Cardiac muscle cell (in vitro differentiated cells and primary cell): Measurements from ENCODE around the gene OGFOD3. TPM values are rescaled to one million over a fixed set of nuclear protein-coding genes. Genes with fewer than 3 reads are reported as not detected.
A peak's percentile ranks its signal among the peaks of the same experiment; 100 is the strongest.

ENCODE experiments used
- DNase-seq, 2 donors: peaks; one replicate each; pipeline versions ENCODE4 v3.0.0 to v3.0.0-alpha.2; 2010 to 2017; ENCODE audit warnings: low read depth in 1 of 2, low spot score in 1 of 2
- H3K27ac ChIP-seq: fragments of 200-600 bp; sonication (generic); 2 replicates; pipeline ENCODE4 v1.5.1; 2016
- H3K27me3 ChIP-seq: fragments of 200-600 bp; sonication (generic); 2 replicates; pipeline ENCODE4 v1.6.0; 2016; ENCODE audit warnings: control low read depth
- H3K36me3 ChIP-seq: fragments of 200-600 bp; sonication (generic); 2 replicates; pipeline ENCODE4 v1.5.1; 2016; ENCODE audit warnings: control low read depth
- H3K4me1 ChIP-seq: fragments of 200-600 bp; sonication (generic); 2 replicates; pipeline ENCODE4 v1.8.1; 2017; ENCODE audit warnings: low read depth, mild to moderate bottlenecking, mixed run types
- H3K4me3 ChIP-seq: fragments of 200-600 bp; sonication (generic); 2 replicates; pipeline ENCODE4 v1.5.1; 2016; ENCODE audit warnings: mild to moderate bottlenecking
- H3K9me3 ChIP-seq: fragments of 200-600 bp; sonication (generic); 2 replicates; pipeline ENCODE4 v1.5.1; 2017; ENCODE audit warnings: low read depth, mild to moderate bottlenecking, control low read depth
- CTCF ChIP-seq: IDR thresholded peaks from 2 replicates; pipeline ENCODE4 v1.5.1; 2012; ENCODE audit warnings: low read depth, mild to moderate bottlenecking, low read length
- polyA plus RNA-seq: library from polyadenylated mRNA; unstranded; fragments of >200 nt; fragmentation: Nextera tagmentation; extraction: Ambion mirVana; gene quantifications from 2 replicates; pipeline ENCODE4 v1.2.1, GENCODE V29; 2016
- total RNA-seq: library from RNA; depleted of rRNA; stranded (reverse); fragments of >200 nt; gene quantifications from 2 replicates; pipeline ENCODE4 v1.2.3, GENCODE V29; 2016

Gene OGFOD3
- total RNA-seq = 38.6 and 45.2 TPM in 2 replicates
- polyA plus RNA-seq = 26.1 and 32.5 TPM in 2 replicates

DNA sequence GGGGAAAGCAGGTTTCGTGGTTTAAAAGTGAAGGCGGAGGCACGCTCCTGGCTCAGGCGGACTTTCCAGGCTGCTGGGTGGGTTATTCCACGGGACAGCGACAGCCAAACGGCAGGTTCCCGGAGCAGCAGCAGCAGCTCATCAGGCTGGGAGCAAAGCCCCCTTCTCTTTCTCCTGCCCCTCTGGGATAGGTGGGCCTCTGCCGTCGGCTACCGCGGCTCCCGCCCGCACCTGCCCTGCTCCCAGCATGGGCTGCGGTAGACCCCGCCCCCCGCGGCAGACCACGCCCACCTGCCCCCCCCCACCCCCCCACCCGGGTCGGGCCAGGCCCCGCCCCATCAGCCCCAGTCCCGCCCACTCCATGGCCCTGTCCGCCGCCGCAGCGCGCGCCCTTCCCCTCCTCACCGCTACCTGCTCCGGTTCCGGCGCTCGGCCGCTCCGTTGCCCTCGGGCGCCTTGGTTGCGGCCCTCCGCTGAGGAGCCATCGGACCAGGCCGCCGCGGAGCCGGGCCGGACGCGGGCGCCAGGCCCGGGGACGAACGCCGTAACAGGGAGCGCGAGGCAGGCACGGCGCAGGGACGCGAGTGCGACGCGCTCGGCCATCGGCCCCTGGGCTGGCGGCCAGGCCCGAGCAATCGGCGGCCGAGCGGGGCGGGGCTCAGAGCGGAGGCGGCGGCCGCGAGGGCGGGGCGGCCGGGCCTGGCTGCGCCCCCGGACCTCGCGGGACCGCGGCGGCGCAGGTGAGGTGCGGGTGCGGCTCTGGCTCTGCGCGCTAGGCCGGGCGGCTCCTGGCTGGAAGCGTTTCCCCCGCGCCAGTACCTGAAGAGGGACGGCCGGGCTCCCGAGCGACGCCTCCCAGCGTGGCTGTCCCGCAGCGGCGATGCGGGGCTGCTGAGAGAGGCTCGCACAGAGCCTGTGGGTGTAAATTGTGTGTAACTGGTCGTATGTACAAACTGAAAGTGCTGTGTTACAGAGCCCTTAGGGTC, at the start of gene OGFOD3, which contains the start of gene HEXD:
Gene OGFOD3 (minus strand): TSS at position 586 of the 986 bp plus-strand sequence. CDS start 101 bp downstream, at position 485.
Gene HEXD (plus strand): TSS at position 347 of the 986 bp plus-strand sequence. CDS start 1,453 bp downstream, outside the sequence.
- Histone ChIP-seq H3K27me3 (no peaks in the 10 kb centered on the region), H3K4me1 (peaks cover 4% of the 10 kb centered on the region), H3K4me3 (peak within 1 kb of the TSS; percentile 97), H3K36me3 (no peaks in the 10 kb centered on the region), H3K9me3 (no peaks in the 10 kb centered on the region), H3K27ac (peak within 1 kb of the TSS; percentile 93)
- DNase-seq = peak; percentile 86 to 92
- TF ChIP-seq CTCF = no peak

DNA sequence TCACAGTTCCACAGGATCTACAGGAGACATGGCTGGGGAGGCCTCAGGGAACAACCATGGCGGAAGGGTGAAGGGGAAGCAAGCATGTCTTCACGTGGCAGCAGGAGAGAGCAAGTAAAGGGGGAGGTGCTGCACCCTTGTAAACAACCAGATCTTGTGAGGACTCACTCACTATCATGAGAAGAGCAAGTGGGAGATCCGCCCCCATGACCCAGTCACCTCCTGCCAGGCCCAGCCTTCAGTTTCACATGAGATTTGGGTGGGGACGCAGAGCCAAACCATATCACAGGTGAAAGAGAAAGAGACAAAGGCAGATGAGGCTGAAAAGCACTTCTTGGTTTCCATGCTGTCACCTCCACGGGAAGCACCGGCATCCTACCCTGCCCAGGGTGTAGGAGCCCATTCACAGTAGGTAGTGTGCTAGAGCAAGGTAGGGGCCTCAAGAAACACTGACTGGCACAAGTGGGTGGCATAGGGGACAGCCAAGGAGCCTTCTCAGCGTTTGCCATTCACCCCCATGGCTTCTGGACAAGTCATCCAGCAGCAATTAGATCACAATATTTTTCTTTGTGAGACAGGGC, 46.7 kb upstream of the OGFOD3 start:
- DNase-seq = no peak
- Histone ChIP-seq H3K4me3 (no peak overlapping the region), H3K4me1 (peaks cover 15% of the 10 kb centered on the region), H3K27ac (no peak overlapping the region), H3K9me3 (no peaks in the 10 kb centered on the region), H3K36me3 (peaks cover 63% of the 10 kb centered on the region), H3K27me3 (no peaks in the 10 kb centered on the region)
- no peak for TF ChIP-seq CTCF

GRCh38 chr17:82464567-82464929, 46.2 kb upstream of the OGFOD3 start:
- Histone ChIP-seq H3K4me1 (peaks cover 15% of the 10 kb centered on the region), H3K9me3 (no peaks in the 10 kb centered on the region), H3K27me3 (no peaks in the 10 kb centered on the region), H3K4me3 (no peak overlapping the region), H3K36me3 (peaks cover 63% of the 10 kb centered on the region), H3K27ac (no peak overlapping the region)
- no peak for DNase-seq
- TF ChIP-seq CTCF = no peak

- peaks cover 59% of the 10 kb centered on the region for H3K36me3 ChIP-seq
- H3K27ac ChIP-seq = no peak overlapping the region
- H3K4me3 ChIP-seq = no peak overlapping the region
- DNase-seq = no peak
- peaks cover 15% of the 10 kb centered on the region for H3K4me1 ChIP-seq
- TF ChIP-seq CTCF = no peak
- no peaks in the 10 kb centered on the region for H3K27me3 ChIP-seq
- H3K9me3 ChIP-seq = no peaks in the 10 kb centered on the region
Measured at GRCh38 chr17:82463925-82464566, 45.7 kb upstream of the OGFOD3 start.

- H3K4me1 ChIP-seq = peaks cover 15% of the 10 kb centered on the region
- no peak for DNase-seq
- H3K27me3 ChIP-seq = no peaks in the 10 kb centered on the region
- no peak for TF ChIP-seq CTCF
- no peak overlapping the region for H3K27ac ChIP-seq
- no peak overlapping the region for H3K4me3 ChIP-seq
- H3K36me3 ChIP-seq = peaks cover 53% of the 10 kb centered on the region
- H3K9me3 ChIP-seq = no peaks in the 10 kb centered on the region
Measured at GRCh38 chr17:82463391-82463790, 45.0 kb upstream of the OGFOD3 start.
